NCI-H146 treated with DMSO at 0.1 percent for 48 hours (cell line): ENCODE data around the gene BRF1.
"Not testable (repeated sequence)": the region's sequence is repeated elsewhere in the genome, so short reads cannot be mapped to it uniquely, and the experiment has no call there.

Experiments
- DNase-seq: peaks from one replicate; lab custom pipeline; 2025; ENCODE audit not compliant: unreplicated experiment; lab: John Stamatoyannopoulos, UW

BRF1 gene

DNA sequence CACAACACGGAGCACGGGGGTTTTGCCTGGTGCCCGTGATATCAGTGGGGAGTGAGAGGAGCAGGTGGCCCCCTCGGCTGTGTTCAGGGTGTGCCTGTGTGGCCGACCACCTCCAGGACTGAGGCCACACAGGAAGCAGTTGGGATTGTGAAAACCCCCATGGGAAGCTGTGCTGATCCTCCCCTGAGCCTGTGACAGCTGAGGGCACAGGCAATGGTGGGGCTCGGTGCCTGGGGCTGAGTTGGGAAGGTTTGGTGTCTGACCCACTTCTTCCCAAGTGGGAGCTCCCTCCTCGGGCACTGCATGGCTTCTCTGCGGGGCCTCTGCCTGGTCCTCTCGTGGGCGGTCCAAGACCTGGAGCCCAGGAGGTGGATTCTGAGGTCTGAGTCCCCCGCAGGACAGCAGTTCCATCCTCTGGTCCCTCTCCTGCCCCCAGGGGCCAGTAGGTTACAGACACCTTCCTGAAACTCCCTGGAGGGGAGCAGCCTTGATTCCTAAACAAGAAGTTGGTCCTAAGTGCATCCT, 31.6 kb upstream of the BRF1 start:
- no peak for DNase-seq

DNA sequence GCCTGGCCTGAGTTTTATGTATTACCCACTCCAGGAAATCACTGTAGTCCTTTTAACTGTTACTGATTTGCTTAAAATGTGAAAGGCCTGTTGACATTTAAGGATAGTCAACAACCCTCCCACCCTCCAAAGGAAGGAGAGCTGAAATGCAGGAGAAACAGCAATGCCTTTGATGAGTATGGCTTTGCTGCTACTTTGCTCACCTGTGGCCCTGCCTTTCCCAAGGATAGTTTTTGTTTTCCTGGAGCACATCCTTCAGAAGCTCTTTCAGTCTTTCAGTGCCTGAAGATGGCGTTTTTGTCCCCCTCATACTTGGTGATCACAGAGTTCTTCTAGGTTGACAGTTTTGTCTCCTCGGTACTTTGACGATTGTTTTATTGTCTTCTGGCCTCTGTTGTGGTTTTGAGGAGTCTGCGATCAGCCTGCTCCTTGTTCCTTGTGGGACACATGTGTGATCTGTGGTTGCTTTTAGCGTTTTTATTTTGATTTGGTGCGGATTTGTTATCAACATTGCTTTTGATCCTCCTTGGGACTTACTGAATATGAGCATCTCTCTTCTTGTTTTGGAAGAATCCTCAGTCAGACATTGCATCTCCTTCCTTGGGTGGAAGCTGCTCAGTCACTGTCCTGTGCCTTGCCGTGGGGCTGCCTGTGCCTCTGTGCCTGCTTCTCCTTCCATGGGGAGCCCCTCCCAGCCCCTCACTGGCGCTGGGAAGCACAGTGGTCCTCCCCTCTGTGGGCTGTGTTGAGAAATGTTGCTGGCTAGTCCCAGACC, 31.0 kb upstream of the BRF1 start:
- no peak for DNase-seq

DNA sequence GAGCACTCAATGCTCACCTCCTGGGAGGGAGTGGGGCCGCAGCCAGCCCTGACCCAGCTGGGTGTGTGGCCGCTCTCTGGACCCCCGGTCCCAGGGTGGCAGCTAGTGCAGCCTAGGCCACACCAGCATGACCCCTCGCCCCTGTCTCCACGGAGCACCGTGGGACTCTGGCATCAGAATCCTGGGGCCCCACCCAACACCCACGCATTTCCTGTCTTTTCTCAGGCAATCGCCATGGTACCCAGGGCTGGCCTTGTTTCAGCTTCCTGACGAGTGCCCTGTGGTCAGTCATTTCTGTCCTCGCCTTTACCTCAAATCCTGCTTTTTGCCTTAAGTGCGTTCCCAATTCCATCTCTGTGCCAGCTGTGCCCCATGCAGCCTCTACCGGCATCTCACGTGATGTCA, 29.7 kb upstream of the BRF1 start:
- no peak for DNase-seq

DNA sequence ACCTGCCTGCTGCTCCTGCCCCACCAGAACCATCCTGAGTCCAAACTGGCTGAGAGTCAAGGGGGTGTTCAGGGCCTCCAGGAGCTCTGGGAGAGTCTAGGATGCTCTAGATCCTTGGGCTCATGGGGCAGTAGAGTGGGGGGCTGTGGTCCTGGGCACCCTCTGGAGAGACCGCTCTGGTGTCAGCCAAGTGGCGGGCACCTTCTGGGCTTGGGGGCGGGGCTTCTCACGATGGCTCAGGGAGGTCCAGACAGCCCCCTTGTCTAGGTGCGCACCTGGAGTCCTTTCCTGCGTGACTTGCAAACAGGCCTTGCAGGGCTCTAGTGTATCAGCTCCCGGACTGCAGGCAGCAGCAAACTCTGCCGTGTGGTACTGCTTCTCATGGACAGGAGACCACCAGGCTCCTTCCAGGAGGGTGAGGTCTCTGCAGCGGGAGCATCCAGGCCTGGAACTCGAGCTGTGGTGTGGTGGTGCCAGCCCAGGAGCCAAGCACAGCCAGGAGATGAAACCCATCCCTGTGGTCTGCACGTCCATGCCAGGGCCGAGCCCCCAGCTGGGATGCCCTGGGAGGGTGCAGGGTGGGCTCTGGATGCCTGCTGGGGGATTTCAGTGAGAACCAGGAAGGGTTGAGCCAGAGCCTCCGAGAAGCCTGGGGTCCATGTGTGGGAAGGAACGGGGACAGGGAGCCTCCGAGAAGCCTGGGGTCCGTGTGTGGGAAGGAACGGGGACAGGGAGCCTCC, 28.8 kb upstream of the BRF1 start:
- DNase-seq, result no peak

DNA sequence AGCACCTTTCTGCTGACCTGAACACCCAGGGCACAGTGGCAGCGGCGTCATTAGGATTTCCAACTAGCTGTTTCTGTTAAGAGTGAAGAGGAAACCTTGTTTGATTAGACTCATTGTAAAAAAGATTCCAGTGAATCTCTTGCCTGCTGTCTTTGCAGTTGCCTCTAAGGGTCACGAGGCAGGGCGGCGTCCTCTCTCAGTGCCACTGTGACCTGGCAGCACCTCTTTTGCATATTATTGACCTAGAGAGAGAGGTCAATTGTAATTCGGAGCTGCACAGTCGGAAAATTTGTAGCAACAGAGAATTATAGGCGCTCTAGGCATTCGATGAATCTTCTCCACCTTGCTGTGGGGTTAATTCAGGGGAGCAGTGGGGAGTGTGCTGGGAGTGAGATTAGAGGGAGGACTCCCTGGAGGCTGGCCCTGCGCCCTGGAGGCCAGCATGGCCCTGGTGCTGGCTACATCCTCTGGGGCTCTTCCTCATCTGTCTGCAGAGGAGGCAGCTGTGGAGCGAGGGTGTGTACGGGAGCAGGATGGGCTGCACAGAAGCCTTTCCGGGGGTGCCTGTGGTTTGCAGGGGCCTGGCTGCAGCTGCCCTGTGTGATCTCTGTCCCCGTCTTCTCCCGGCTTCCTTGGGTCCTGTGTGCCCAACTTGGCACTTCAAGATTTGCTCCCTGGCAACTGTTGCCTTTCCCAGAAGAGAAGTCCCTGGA, 28.0 kb upstream of the BRF1 start:
- DNase-seq, result no peak

DNA sequence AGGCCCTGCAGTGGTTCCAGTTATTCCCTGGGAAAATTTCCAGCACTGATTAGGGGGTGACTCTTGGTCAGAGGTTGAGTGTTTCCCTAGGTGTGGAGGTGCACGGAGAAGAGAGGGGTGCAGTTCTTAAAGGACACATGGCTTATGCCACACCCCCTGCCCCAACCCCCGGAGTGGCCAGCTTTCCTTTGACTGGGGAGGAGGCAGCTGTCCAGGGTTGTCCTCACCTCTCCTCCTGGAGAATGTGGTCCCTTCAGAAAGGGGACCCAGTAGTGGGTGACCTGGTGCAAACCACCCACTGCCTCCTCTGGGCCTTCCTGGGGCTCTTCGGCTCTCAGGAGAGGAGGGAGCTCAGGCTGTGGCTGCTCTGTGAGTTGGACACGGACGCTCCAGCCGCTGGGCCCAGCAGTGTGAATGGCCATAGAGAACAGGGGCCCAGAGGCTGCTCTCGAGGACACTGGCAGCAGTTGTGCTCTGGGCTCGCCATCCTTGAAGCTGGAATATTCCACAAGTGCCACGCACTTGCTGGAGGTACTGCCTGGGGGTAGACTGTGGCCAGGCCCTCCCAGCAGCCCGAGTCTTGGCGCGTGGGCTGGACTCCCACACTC, 27.4 kb upstream of the BRF1 start:
- DNase-seq, result no peak

DNA sequence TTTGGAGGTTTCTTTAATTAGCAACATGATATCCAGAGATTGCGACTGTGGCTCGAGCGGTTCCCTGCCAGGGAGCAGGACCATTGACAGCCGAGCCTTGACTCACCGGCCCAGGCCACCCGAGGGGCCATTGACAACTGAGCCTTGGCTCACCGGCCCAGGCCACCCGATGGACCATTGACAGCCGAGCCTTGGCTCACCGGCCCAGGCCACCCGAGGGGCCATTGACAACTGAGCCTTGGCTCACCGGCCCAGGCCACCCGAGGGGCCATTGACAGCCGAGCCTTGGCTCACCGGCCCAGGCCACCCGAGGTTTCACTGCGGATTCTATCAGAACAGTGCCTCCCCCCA, 26.9 kb upstream of the BRF1 start:
- not testable (repeated sequence) for DNase-seq

DNA sequence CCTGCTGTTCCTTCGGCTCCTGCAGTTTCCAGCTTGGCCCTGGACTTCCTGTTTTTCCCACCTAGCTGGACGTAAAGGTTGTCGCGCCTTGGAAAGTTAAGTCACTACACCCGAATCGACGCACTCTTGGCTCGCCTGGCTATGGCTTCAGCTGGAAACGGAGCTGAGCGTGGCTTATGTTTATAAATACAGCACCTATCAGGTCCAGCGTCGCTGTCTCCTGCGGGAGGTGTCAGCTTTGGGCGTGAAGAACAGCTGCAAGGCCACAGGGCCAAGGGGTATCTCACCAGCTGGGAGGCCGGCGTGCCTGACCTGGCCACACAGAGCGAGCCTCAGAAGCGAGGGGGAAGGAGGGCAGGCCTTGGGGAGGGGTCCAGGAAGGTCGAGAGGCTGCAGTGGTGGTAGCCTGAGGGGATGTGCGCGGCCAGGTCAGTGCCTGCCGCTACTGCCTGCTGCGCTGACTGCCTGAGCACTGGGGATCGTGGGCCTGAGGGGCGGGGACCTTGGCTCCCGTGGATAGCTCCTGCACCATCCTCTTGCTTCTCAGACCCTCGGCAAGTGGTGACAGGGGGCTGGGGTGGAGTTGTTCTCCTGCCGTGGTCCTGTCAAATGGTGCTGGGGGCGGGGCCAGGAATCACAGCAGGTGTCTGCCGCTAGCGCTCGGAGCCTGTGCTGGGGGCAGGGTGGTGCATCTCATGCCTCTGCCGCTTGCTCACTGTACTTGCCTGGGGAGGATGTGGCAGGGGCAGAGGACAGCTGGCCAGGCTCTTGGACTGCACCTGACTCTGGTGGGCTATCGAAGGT, 26.3 kb upstream of the BRF1 start:
- no peak for DNase-seq

DNA sequence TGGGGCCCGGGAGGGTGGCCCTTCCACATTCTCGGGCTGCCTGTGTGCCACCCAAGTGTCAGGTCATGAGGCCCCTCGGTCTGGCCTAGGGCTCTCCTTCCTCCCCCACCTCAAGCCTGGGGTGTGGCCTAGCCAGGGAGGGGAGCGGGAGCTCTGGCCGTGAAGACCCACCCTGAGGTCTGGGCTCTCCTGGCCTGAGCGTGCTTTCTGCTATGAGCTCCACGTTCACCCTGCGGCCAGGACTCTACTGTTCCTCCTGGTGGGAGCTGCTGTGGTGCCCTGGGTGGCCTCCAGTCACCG, 25.7 kb upstream of the BRF1 start:
- no peak for DNase-seq

DNA sequence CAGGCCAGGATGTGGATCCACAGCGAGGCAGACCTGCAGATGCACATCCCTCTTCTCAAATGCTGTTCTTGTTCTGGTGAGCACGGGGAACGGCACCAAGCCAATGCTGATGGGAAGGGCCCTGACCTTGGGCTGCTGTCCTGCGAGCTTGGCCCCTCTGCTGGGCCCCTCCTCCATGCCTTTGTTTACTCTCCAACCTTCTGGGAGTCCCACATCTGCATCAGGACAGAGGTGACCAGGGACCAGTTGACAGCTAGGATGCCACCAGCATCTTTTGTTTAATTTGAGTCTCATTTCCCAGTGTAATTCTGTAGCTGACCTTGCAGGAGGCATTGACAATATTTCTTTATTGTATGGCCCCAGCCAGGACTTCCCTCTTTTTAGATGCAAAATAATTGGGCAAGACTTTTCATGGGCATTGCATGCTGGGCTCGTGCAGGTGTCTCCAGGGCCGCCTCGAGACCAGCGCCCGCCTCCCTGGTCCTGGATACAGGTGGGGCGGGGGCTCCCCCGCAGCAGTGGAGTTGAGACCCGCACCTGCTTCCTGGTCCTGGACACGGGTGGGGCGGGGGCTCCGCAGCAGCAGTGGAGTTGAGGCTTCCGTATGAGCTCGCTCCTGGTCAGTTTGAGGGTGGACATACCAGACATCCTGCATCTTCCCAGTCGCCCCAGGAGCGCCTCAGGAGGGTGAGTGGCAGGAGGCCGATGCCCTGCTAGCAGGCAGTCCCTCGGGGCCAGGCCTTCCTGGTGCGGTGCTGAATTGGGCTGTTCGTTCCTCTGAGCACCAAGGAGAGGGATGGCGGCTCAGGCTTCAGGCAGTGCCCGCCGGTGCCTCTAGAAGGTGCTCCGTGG, 25.1 kb upstream of the BRF1 start:
- DNase-seq, result no peak

DNA sequence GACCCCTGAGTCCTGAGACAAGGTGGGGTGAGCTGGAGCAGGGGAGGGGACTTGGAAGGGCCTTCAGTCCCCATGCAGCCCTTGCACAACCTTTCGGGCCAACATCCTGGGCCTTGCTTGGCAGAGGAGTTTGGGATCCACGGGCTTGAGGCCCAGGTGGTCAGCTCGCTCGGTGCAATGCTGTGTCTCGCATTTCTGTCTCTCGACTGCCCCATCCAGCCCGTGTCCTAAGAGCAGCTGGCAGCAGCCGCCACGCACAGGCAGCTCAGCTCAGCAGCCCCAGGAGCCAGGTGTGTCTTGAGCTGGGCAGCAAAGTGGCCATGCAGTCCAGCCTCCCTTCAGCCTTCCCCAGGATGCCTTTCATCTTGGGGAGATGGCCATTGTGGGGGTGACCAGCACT, 24.5 kb upstream of the BRF1 start:
- no peak for DNase-seq

DNA sequence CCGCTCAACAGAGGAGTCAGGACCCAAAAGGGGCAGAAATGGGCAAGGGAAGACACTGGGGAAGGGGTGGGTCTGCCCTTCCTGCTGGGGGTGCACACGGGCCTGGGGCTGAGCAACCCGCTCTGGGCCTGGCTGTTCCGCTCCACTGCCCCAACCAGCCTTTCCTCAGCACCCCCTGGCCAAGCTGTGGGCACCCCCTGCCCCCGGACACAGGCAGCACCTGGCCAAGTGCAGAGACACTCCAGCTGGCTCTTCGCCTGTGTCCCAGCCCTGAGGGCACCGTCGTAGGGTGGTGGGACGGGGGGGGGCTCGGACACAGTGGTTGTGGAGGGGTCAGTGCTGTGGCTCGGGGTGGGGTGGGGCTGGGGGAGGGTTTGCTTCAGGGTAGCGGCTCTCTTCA, 24.1 kb upstream of the BRF1 start:
- no peak for DNase-seq

DNA sequence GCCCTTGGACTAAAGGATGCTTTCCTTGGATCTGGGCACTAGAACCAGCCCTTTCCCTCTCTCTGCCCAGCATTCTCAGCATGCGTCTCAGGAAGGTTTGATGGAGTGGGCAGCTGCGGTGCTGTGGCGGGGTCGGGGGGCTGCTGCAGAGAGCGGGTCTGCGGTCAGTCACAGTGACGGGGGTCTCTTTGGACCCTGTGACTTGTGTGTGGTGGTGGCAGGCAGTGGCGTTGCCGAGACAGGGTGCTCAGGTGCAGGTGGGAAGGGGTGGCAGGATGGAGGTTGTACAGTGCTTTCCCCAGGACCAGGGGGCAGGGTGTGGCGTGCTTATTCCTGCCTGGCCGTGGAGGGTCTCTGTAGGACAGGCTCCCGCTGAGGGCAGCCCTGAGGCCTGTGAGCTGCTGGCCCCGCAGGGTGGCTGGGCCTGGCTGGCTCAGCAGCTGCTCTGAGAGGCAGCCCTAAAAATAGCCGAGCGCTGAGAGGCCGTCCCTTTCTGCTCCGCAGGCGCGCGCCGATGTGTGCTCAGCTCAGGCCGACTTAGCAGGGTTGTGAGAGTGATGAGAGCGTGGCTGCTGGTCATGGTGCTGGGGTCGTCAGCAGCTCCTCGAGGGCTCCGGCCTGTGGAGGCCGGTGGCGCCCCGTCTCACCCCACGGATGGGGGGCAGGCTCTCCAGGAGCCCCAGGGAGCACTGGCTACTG, 23.4 kb upstream of the BRF1 start:
- no peak for DNase-seq

DNA sequence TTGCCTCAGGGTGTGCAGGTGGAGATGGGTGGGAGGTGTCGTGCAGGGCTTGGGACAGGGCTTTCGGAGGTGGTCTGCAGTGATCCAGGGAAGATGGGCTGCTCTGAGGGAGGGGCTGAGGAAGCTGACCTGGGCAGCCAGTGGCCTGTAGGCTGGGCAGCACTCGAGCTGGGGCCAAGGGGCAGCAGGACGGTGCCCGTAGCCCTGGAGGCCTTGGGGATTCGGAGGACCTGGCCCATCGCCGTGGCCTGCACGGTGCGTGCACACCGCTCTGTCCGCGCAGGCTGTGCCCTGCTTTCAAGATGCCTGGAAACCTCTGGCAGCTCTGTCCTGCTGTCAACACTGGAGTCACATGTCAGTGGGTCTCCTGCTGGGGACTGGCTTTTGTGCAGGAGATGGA, 22.9 kb upstream of the BRF1 start:
- no peak for DNase-seq

DNA sequence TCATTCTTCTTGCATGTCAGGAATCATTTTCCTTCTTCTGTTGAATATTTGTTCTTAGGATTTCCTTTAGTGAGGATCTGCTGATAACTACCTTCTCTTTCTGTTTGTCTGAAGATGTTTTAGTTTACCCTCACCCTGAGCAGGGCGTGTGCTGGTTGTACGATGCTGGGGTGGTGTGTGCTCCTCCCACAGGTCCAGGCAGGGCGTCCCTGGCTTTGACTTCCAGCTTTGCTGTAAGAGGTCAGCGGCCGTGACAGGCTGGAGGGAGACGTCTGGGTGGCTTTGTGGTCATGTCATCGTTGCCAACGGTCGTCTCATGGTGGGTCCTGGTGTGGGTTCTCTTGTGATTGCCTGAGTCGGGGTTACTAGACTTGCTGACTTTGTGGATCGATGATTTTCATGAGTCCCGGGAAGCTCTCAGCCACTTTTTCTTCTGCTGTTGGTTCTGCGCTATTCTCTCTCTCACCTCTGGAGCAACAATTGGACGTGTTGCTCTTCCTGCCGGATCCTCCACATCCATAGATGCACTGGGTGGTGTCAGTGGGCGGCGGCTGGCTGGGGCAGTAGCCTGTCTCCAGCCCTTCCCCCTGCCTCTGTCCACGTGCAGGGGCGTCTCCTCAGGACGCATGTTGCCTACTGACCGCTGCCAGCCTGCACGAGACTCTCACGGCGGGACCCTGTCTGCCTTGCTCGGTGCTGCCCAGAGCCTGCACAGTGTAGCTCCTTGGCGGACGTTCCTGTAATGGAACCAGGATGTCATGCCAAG, 22.2 kb upstream of the BRF1 start:
- no peak for DNase-seq

DNA sequence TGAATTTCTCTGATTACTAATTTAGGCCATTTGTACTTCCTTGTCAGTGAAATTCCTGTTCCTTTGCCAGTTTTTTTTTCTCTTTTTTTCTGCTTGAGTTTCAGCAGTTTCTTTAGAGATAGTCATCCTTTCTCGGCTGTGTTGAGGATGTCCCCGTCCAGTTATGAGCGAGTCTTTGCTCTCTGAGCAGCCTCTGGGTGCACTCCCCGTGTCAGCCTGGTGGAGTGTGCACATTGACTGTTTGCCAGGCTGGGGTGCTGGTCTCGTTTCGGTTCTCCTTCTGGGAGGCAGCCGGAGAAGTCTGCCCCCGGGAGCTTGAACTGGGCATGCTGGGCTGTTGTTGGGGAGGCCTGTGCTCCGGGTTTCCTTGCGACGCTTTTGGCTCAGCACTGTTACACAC, 16.7 kb upstream of the BRF1 start:
- DNase-seq, result no peak

DNA sequence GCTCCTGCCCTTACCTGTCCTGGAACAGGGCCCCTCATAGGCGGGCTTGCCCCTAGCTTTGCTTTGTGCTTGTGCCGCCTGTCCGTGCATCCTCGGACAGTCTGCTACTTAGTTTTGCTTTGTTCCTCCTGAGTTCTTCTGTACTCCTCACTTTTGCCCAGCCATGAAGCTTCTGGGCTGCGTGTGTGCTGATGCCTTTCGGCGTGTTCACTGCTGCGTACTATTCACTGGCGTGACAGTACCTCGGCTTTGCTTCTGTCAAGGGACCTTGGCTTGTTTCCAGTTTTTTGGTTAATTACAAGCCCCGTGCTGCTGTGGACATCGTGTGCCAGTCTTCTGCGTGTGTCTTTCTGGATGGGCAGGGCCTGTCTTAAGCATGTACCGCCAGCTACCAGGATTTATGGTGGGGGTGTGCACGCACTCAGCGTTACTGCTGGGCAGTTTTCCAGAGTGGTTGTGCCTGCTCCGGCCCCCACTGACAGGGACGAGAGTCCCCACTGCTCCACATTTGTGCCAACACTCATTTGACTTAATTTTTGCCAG, 16.2 kb upstream of the BRF1 start:
- DNase-seq, result no peak

DNA sequence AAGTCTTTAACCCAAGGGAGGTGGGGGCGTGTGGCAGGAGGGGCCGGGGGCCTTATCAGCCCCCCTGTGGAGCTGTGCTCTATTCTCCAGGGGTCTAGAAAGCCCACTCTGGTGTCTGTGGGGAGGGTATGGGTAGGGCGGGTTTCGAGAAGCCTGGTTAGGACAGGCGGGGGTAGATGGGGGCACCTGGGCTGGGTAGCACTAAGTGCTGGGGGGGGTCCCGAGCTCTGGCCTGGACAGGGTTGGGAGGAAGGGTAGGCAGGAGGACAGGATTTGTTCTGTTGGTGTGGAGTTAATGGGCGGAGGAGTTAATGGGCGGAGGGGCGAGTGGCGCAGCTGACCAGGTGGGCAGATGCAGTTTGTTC, 15.8 kb upstream of the BRF1 start:
- DNase-seq, result no peak
